ENCODE measurements around the gene NACC2.

The NACC2 gene

DNA sequence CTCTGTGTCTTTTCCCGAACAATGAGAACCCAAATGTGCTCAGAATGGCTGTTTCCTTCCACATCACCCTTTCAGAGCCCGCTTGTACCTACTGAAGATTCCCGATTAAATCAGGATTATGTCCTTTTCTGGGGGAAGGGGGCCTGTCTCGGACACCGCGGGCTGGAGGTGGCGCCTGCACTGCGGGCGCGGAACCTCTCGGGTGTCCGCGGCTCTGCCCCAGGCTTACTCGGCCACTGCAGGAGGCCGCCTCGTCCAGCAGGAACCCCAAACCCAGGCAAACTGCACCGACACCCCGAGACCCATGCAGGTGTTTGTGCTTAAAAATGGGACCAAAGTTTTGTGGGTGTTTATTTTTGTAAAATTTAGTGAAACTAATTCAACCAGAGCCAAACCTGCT lies 32.2 kb upstream of the NACC2 start:
- DNase-seq, result no peak

DNA sequence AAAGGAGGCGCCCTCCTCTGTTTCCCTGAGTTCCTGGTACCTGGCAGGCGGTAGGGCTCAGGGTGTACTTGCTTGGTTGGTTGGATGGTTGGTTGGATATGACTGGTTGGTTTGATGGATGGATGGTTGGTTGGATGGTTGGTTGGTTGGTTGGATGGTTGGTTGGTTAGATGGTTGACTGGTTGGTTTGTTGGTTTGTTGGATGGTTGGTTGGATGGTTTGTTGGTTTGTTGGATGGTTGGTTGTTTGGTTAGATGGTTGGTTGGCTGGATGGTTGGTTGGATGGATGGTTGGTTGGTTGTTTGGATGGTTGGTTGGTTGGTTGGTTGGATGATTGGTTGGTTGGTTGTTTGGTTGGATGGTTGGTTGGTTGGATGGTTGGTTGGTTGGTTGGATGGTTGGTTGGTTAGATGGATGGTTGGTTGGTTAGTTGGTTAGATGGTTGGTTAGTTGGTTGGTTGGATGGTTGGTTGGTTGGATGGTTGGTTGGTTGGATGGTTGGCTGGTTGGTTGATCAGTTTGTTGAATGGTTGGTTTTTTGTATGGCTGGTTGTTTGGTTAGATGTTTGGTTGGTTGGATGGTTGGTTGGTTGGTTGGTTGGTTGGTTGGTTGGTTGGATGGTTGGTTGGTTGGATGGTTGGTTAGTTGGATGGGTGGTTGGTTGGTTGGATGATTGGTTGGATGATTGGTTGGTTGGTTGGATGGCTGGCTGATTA lies 30.0 kb upstream of the NACC2 start:
- DNase-seq, result no peak

DNA sequence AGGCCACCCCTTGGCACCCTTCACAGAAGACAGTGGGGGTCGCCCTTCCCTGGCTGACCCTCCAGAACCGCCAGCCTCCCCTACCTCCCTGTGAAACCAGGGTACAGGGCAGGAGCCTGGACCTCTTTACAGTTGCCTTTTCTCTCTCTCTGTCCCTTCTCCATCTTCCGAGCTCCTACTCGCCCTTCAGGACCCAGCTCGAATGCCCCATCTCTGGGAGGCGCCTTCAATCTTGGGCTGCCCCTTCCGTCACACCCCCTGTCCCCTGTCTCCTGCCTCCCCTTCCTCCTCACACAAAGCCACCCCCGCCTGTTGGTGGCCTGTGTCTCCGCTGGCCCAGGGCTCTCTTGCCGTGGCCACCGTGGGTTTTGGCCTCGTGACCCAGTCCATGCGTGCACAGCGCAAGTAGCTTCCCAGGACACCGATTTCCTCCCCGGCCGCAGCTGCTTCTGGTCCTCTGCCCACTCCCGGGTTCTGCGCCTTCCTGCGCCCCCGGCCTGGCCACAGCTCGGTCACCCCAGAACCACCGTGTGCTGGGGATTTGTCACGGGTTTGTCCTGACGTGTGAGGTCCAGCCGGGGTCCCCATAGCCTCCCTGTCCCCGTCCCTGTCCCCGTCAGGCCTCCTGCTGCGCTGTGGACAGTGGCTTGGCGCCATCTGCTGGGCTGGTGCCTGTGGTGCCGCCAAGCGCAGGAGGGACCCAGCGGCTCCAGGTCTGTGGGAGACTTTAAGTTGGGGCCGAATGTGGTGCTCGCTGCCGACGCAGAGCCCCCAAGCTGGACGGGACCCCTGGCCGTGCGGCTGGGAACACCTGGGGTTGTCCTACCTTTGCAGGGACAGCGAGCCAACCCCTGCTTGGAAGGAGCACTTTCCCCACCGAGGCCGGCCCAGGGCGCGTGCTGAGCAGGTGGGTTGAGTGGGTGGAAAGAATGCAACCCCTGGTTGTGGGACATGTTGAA lies 27.6 kb upstream of the NACC2 start:
- DNase-seq, result peak; percentile 64

DNA sequence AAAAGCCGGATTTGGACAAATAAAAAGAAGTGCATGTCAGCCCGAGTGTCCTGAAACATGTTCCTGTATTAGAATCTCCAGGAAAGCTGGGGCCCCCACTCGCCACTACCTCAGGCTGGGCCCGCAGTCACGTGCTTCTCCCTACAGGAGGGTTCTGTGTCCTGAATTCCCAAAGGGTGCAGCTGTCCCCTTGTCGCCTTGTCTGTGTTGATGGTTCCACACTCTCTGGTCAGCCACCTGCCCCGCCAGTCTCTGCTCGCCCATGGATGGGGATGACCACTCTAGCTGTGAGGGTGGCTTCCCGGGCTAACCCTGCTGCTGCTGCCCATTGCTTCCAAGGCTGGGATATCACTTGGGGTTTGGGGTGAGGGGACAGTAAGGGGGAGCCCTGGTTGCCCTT lies 26.7 kb upstream of the NACC2 start:
- no peak for DNase-seq

DNA sequence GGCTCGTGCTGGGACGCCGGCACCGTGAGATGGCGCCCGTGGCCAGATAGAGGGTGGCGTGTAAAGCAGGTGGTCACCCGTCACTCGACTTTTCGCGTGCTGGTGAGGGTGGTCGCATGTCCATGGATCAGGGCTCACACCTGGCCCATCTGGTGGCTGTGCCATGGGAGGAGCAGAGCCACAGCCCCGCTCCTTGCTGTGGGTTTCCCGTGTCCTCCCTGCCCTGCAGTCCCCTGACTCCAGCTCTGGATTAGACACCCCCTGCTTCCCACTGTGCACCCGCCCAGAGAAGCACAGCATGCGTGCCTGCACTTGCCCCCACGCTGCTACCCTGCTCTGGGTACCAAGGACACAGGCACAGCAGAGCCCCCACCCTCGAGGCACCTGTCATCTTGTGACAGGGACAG lies 25.4 kb upstream of the NACC2 start:
- no peak for DNase-seq

DNA sequence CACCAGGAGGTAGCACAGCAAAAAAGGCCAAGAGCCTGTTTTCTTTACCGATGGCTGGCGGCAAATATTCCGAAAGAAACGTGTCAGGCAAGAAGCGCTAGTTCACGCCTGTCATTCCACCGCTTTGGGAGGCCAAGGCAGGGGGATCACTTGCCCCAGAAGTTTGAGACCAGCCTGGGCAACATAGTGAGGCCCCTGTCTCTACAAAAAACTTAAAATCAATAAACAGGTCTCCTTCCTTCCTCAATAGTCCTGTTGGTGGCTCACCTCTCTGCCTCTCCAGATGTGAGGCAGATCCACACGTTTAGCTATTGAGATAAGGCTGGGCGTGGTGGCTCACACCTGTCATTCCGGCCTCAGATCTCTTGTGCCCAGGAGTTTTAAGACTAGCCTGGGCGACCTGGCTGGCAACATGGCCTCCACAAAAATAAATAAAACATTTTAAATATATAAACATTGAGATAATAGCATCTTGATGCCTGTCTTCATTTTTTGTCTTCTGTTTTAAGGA lies 24.8 kb upstream of the NACC2 start:
- DNase-seq, result no peak

DNA sequence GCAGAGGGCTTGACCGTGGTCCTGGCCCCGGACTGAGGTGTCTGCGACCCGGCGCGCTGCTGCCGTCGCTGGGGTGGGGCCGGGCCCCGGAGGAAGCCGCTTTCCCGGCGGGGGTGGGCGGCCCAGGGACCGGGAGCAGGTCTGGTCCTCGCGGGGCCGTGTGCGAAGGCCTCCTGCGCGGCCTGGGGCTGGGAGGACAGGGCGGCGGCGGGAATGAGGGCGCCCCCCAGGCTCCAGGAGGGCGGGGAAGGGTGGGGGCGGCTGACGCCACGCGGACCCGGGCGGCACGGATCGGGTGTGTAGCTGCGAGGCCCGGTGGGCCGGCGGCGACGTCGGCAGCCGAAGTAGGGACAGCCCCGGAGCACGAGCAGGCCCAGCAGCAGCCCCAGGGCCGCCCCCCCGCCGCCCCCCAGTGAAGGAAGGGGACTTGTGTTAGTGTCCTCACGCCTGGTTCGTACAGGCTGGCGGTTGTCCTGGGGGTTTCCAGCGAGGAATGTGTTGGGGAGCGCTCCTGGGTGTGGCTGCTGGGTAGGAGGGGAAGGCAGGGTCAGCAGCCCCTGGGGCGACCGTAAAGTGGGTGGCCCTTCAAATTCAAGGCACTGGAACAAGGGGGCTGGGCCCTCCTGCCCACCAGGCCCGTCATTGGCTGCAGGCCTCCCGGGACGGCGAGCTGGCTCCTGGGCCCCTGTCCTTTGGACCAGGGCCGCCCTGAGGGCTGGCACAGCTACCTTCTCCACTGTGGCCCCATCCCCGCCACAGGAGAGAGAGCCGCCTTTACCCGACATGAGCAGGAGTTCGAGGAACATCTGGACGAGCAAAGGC lies 24.2 kb upstream of the NACC2 start:
- DNase-seq, result peak; percentile 27

DNA sequence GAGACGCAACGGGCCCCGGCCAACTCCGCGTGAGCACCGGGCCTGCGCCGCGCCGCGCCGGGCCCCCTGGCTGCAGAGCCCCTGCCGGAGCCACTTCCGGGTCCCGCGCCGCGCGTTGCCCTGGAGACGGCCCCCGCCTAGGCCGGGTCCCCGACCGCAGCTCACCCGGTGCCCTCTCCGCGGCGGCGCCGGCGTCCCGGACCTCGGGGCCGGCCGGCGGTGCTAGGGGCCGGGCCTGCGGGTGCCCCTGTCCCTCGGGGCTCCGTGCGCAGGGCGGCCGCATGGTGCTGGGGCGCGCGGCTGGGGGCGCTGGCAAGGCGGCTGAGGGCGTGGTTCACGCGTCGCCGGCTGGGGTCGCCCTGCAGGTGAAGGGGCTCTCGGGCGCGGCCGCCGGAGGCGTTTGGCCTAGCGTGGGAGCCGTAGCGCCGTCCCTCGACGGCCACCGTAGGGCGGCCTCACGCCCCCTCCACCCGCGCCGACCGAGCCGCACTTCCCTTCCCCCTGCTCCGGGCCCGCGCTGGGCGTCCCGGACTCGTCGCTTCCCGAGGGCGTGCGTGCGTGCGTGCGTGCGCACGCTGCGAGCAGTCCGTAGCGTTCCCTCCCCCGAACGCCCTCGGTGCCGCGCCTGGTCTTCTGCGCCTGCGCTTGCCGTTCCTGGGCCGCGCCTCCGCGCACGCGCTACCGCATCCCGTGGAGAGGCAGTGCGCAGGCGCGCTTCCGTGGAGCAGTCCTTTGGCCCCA lies 23.4 kb upstream of the NACC2 start, which contains the start of gene TMEM250:
TSS of gene TMEM250 (minus strand) at position 556 of the 741 bp plus-strand sequence. CDS start 1,975 bp downstream, outside the sequence.
- DNase-seq, result peak; percentile 93

DNA sequence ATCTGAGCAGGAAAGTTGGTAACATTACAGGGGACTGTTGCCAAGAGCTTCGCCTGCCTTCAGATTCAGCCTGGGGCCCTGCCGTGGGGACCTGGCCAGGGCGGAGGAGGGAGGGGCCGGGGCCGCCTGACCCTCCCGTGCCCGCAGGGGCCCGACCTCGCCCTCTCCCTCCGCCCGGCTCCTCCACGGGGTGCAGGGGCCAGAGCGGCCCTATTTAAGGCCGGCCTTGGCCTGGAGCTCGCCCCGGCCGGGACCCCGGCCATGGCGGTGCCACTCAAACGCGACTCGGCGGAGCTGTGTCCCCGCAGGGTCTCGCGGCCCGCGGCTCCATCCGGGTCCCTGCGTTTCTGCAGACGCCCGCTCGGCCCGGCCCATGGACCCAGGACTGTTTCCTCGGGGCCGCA lies 22.8 kb upstream of the NACC2 start:
- DNase-seq, result no peak

DNA sequence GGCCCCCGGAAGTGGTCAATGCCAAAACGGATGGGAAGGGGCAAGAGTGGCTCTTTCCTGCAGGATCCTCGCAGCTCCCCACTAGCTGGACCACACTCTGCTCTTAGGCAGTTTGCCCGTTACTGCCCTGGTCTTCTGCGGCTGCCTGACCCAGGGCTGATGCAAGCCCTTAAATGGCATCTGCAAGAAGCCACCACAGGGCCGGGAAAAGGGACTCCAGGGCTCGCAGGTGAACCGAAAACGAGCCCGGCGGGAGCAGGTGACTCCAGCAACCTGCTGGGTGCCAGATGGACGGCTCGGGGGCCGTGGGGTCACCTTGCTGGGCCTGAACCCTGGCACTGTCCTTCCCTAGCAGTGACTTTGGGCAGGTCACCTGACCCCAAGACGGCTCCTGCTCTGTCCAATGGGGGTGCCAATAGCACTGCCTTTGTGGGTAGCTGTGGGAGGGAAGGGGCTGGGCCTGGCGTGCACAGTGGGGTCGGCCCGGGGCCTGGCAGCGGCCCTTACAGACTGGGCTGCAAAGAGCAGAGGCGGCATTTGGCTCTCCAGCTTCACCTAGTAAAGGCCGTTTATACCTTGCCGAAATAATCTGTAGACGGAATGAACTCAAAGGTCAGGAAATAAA lies 22.3 kb upstream of the NACC2 start:
- DNase-seq, result no peak

DNA sequence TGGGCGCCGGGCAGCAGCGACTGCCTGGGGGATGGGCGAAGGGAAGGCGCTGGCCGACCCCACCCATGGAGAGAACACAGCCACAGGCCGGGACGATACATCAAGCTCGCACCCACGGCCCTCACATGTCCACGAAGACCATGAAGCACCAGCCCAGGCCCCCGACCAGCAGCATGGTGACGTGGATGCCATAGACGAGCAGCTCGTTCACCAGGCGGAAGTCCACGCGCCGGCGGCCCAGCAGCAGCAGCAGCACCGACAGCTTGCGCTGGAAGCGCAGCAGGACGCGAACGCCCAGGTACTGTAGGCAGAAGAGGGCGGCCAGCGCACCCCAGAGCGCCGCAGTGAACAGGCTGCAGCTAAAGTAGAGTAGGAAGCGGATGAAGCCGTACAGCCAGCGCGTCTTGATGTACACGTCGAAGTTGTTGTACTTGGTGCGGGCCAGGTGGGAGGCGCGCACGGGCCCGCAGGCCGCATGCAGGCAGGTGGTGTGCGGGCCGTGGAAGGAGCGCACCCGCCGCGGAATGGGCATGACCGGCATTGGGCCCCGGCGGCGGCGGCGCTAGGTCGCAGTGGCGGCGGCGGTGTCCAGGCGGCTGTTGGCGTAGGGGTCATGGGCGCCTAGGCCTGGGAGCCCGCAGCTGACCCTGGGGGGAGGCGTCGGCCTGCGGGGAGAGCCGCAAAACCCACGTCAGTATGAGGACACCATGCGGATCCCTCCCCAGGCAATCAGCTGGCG lies 21.4 kb upstream of the NACC2 start:
- DNase-seq, result no peak

DNA sequence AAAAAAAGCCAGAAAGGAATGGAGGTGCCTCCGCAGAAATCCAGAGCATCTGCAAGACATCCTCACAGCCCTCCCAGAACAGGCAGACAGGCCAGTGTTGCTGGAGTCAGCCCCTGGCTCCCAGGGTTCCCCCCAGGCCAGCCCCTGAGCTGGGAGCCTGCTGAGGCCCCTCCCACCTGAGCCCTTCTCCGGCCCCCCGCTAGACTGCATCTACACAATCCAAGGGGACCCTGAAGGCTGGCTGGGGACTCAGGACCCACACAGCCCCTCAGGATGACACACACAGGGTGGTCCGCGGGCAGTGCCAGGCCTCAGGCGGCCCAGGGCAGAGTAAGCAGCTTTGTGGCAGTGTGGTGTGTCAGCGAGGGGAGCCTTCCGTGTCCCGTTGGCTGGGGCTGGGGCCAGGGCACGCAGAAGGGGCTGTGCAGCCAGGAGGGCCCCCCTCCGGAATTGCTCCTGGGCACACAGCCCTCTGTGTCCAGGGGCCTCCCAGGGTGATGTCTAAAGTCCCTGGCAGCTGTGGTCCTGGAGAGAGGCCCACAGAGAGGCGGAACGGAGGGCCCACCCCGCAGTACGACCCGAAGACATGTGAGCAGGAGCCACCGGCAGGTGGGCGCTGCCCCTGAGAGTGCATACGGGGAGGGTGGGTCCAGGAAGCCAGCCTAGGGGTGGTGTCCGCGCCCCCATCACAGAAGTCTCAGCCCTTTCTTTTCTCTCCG lies 20.7 kb upstream of the NACC2 start:
- no peak for DNase-seq

DNA sequence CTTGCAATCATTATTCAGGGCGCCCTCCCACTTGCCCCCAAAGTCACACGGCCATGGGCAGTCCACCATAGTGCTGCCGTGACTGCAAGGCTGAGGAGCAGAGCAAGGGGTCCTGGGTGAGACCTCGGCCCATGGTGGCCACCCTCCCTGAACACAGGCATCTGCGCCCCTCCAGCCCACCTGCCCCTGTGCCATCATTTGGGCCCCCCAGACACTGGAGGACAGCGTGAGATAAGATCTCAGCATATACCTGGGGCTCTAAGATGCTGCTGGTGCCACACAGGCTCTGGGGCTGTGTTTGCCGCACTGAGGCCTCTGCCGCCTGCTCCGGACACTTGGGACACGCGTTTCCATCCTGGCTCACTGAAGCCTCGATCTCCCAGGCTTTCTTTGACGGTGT lies 20.1 kb upstream of the NACC2 start:
- no peak for DNase-seq

DNA sequence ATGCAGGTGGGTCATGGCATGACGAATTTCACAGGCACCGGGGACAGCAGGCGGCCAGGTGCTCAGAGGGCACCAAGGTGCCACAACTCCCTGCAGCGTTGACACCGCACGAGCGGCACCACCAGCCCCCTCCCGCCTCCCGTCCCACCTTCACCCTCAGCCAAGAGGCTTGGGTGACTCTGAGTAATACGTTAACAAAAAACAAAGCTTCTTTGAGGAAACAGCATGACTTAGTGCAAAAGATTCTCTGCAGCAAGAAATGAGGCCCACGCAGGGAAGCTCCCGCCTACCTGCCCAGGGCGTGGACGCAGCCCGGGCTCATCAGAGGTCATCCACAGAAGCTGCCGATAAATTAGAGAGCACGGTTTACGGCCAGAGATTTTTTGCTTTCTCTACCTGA lies 19.5 kb upstream of the NACC2 start:
- DNase-seq, result no peak

DNA sequence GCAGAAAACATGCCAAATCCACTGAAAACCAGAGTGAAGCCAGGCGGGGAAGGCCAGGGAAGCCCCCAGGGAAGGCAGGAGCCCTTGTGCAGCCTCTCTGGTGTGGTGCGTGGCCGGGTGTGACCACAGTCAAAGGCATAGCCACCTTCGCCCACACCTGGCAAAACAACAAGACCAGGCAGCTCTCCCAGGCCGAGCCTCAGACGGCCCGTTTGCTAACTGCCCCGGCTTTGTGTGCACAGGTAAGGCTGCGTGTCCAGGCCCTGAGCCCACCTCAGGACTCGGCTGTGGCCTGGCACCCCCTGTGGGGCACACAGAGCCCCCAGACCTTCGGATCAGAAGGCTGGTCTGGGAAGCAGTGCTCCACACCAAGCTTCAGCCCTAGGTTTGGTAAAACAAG lies 17.5 kb upstream of the NACC2 start:
- no peak for DNase-seq

DNA sequence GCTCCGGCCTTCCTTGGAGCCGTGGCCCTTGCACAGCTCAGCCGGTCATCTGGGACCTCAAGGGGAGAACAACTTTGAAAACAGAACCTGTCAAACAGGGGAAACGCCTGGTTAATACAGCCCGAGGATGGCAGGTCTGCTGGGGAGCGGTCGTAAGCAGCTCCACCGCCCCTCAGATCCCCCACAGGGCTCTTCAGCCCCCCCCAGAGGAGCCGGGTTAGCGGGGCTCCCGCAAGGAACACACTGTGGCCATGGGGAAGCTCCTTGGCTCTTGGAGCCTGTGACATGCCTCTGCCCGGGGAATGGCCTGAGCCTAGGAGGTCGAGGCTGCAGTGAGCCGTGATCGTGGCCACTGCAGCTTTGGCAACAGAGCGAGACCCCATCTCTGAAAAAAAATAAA lies 16.8 kb upstream of the NACC2 start:
- no peak for DNase-seq

DNA sequence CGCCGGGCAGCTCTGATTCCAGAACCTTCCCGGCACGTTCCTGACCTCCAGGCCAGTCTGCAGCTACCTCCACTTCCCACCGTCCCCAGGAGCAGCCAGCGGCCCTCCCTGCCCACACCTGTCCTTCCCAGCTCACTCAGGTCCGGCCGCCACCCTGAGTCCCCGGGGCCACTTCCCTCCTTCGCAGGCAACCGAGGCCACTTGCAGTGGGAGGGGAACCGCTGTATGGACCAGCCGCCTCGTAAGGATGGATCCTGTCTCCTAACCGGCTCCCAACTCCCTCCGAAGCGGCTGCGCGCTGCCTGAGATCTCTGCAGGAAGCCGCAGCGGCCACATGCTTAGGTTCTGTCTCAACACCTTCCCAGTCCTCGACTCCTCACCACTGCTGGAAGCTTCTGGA lies 16.1 kb upstream of the NACC2 start:
- no peak for DNase-seq

DNA sequence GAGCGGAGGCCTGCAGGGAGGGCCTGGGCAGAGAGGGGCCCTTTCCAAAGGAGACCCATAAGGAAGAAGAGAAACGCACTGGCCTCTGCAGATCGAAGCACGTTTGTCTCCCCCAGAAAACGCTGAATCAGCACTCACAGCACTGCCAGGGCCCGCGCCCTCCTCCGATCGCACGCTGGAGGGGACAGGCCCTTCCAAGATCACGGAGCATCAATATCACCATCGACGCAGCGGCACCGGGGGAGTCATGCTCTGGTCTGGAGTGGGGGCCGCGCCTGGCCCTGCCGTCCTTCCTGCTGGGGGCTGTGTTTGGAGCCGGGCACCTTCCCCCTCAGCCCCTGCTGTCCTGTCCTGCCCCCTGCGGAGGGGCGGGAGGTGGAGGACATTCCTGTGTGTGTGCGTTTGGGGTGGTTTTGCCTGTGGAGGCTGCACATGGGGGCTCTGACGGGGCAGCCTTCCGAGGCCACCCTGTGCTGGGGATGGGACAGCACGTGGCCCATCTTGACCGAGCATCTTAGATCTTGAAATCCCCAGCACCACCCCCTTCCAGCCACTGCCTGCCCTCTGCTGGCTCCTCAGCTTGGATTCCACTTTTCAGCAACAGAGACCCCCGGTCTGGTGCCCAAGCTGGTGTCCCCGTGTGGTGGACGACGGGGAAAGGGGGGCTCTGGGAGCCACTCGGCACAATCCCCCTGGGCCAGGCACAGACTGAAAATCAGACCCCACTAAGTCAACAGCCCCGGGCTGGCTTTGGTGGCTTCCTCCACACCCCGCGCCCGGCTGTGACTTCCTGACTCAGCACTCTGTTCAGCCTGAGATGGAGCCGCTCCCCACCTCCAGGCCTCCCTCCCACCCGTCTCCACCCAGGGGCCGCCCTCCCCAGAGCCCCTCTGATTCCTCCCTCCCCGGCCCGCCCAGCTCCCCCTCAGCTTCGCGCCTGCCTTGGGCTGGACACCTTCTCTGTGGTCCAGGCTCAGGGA lies 15.3 kb upstream of the NACC2 start:
- DNase-seq, result peak; percentile 32
